Stomach smooth muscle (tissue), 2 donors: ENCODE measurements around the gene TPX2.

Source experiments
- H3K27ac ChIP-seq: one replicate; pipeline ENCODE4 v1.7.0; 2013; ENCODE audit warnings: mild to moderate bottlenecking, low read length, inconsistent platforms
- H3K27me3 ChIP-seq, 2 donors: one replicate each; pipeline ENCODE4 v1.7.0; 2013; ENCODE audit warnings: low read length in 2 of 2; ENCODE audit not compliant: insufficient read depth in 2 of 2, control insufficient read depth in 1 of 2
- H3K36me3 ChIP-seq, 2 donors: one replicate each; pipeline ENCODE4 v1.7.0; 2013; ENCODE audit warnings: low read length in 2 of 2; ENCODE audit not compliant: control insufficient read depth in 2 of 2, insufficient read depth in 2 of 2
- H3K4me1 ChIP-seq: one replicate; pipeline ENCODE4 v1.7.0; 2013; ENCODE audit warnings: low read length; ENCODE audit not compliant: control insufficient read depth, insufficient read depth
- H3K4me3 ChIP-seq, 2 donors: one replicate each; pipeline ENCODE4 v1.7.0; 2013; ENCODE audit warnings: low read length in 2 of 2
- H3K9ac ChIP-seq, 2 donors: one replicate each; pipeline ENCODE4 v1.7.0; 2013; ENCODE audit warnings: low read length in 2 of 2, mild to moderate bottlenecking in 1 of 2
- H3K9me3 ChIP-seq, 2 donors: one replicate each; pipeline ENCODE4 v1.7.0; 2013; ENCODE audit warnings: low read length in 2 of 2; ENCODE audit not compliant: control insufficient read depth in 2 of 2
- donor health status: healthy.
- donor health status: Pancreatic carcinoma.

The TPX2 gene

DNA sequence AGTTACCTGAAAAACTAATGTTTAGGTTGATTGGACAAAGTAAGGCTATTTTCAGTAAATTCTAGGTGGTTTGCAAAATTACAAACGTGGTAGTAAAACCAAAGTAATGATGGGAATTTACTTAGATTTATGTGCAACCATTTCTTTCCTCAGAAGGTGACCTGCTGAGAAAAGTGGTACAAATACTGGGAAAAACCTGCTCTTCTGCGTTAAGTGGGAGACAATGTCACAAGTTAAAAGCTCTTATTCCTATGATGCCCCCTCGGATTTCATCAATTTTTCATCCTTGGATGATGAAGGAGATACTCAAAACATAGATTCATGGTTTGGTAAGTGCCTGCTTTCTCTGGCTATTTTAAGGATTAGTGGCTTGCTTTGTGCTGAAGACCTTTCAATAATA lies 18.2 kb downstream of the TPX2 start:
- no peaks in the 10 kb centered on the region for H3K27me3 ChIP-seq
- no peaks in the 10 kb centered on the region for H3K36me3 ChIP-seq
- no peak overlapping the region for H3K4me3 ChIP-seq
- H3K9me3 ChIP-seq, result no peaks in the 10 kb centered on the region
- no peaks in the 10 kb centered on the region for H3K4me1 ChIP-seq
- no peak overlapping the region for H3K27ac ChIP-seq
- H3K9ac ChIP-seq, result no peak overlapping the region

DNA sequence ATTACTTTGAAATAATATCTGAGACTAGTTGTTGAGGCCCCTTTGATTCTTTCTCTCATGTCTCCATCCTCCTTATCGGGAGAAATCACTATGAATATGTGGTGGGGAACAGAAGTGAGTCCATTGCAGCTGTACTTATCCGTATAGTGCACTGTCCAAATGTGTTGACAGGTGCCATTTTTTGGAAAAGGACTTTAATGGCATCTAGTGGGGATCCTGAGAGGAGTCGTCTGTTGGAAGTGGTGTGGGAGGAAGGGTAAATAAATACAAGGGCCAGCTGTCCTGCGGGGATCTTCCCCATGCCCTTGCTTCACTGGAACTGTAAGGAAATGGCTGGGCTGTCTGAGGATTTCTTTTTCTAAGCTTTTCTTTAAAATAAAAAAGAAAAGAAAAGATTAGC lies 19.4 kb downstream of the TPX2 start:
- Histone ChIP-seq H3K4me1 (no peaks in the 10 kb centered on the region), H3K9ac (no peak overlapping the region), H3K27me3 (no peaks in the 10 kb centered on the region), H3K27ac (no peak overlapping the region), H3K36me3 (no peaks in the 10 kb centered on the region), H3K9me3 (no peaks in the 10 kb centered on the region), H3K4me3 (no peak overlapping the region)

DNA sequence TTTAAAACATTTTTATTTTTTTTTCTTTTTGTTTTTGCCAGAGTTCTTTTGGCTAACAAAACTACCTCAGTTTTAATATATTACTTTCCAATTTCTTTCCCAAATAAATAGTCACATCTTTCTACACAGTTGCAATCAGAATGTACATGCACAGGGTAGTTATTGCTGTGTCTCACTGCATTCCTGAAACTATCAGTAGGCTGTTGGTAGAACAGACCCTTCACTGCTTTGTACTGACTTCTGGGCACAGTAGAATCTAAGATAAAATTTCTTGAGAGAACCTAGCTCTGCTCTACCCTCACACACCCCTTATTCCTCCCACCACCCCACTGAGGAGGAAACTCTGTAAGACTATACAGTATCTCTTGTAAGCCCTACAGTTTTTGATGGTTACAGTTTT lies 19.9 kb downstream of the TPX2 start:
- no peaks in the 10 kb centered on the region for H3K9me3 ChIP-seq
- H3K27ac ChIP-seq, result no peak overlapping the region
- H3K4me1 ChIP-seq, result no peaks in the 10 kb centered on the region
- H3K4me3 ChIP-seq, result no peak overlapping the region
- H3K36me3 ChIP-seq, result no peaks in the 10 kb centered on the region
- H3K9ac ChIP-seq, result no peak overlapping the region
- H3K27me3 ChIP-seq, result no peaks in the 10 kb centered on the region

DNA sequence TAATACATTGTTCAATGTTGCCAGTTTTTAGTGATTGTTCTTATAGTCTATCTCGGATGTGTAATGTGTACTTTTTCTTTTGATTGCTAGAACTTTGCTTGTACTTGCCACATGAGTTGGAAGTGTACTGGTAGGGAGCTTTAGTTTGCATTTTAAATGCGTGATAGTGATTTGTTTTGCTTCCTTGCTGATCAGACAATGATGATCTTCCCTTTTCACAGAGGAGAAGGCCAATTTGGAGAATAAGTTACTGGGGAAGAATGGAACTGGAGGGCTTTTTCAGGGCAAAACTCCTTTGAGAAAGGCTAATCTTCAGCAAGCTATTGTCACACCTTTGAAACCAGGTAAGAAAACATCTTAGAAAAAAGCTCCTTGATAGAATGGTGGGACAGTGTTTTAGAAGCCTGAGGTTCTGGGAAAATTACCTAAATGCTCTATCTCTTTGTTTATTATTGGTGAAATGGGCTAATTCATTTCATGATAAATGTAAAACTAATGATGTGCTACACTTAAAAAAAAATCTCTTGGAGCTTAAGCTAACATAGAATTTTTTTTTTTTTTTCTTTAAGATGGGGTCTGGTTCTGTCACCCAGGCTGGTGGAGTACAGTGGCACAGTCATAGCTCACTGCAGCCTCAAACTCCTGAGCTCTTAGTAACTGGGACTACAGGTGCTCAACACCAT lies 20.9 kb downstream of the TPX2 start:
- Histone ChIP-seq H3K27me3 (no peaks in the 10 kb centered on the region), H3K9ac (no peak overlapping the region), H3K4me3 (no peak overlapping the region), H3K27ac (no peak overlapping the region), H3K36me3 (no peaks in the 10 kb centered on the region), H3K4me1 (no peaks in the 10 kb centered on the region), H3K9me3 (no peaks in the 10 kb centered on the region)

- Histone ChIP-seq H3K9me3 (no peaks in the 10 kb centered on the region), H3K4me1 (no peaks in the 10 kb centered on the region), H3K27me3 (no peaks in the 10 kb centered on the region), H3K4me3 (no peak overlapping the region), H3K9ac (no peak overlapping the region), H3K36me3 (no peaks in the 10 kb centered on the region), H3K27ac (no peak overlapping the region)
Observed at GRCh38 chr20:31760519-31761240, 21.6 kb downstream of the TPX2 start.

GRCh38 chr20:31764641-31765305 lies 25.7 kb downstream of the TPX2 start:
- no peak overlapping the region for H3K4me3 ChIP-seq
- no peak overlapping the region for H3K27ac ChIP-seq
- no peaks in the 10 kb centered on the region for H3K4me1 ChIP-seq
- H3K9me3 ChIP-seq, result no peaks in the 10 kb centered on the region
- no peaks in the 10 kb centered on the region for H3K27me3 ChIP-seq
- H3K36me3 ChIP-seq, result no peaks in the 10 kb centered on the region
- no peak overlapping the region for H3K9ac ChIP-seq

DNA sequence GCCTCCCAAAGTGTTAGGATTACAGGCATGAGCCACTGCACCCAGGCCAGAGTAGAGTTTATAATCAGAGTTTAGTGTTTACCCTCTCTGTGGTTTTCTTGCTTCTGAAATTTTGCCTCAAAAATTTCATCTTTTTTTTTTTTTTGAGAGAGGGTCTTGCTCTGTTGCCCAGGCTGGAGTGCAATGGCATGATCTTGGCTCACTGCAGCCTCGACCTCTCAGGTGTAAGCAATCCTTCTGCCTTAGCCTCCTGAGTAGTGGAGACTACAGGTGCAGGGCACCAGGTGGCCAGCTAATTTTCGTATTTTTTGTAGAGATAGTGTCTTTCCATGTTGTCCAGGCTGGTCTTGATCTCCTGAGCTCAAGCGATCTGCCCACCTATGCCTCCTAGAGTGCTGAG lies 28.7 kb downstream of the TPX2 start:
- H3K27me3 ChIP-seq, result no peaks in the 10 kb centered on the region
- no peak overlapping the region for H3K27ac ChIP-seq
- H3K4me3 ChIP-seq, result no peak overlapping the region
- H3K4me1 ChIP-seq, result no peaks in the 10 kb centered on the region
- no peaks in the 10 kb centered on the region for H3K36me3 ChIP-seq
- H3K9ac ChIP-seq, result no peak overlapping the region
- no peaks in the 10 kb centered on the region for H3K9me3 ChIP-seq

GRCh38 chr20:31769681-31770080 lies 30.6 kb downstream of the TPX2 start:
- no peak overlapping the region for H3K27ac ChIP-seq
- no peak overlapping the region for H3K4me3 ChIP-seq
- H3K9ac ChIP-seq, result no peak overlapping the region
- H3K4me1 ChIP-seq, result no peaks in the 10 kb centered on the region
- H3K36me3 ChIP-seq, result no peaks in the 10 kb centered on the region
- no peaks in the 10 kb centered on the region for H3K9me3 ChIP-seq
- no peaks in the 10 kb centered on the region for H3K27me3 ChIP-seq

GRCh38 chr20:31770243-31770642 lies 31.2 kb downstream of the TPX2 start:
- H3K4me3 ChIP-seq, result no peak overlapping the region
- no peak overlapping the region for H3K9ac ChIP-seq
- H3K36me3 ChIP-seq, result no peaks in the 10 kb centered on the region
- H3K27ac ChIP-seq, result no peak overlapping the region
- no peaks in the 10 kb centered on the region for H3K9me3 ChIP-seq
- H3K27me3 ChIP-seq, result no peaks in the 10 kb centered on the region
- H3K4me1 ChIP-seq, result no peaks in the 10 kb centered on the region

DNA sequence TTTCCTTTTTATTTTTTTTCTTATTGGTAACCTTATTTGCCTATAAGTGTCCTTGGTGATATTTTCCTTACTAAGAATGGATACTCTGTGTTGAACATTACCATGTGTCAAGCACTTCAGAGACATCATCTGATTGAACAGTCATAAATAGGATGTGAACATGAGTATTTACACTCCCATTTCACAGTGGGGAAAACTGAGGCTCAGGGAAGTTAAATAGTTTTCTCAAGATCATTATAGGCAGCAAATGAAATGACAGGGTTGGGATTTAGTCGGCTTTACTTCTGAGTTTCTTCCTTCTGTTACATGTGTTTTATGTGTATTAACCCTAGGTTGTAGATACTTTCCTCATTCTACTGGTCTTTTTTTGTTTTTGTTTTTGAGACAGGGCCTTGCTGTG lies 35.3 kb downstream of the TPX2 start:
- H3K4me3 ChIP-seq, result no peak overlapping the region
- H3K27me3 ChIP-seq, result no peaks in the 10 kb centered on the region
- H3K27ac ChIP-seq, result no peak overlapping the region
- H3K9ac ChIP-seq, result no peak overlapping the region
- no peaks in the 10 kb centered on the region for H3K36me3 ChIP-seq
- no peaks in the 10 kb centered on the region for H3K9me3 ChIP-seq
- no peaks in the 10 kb centered on the region for H3K4me1 ChIP-seq

DNA sequence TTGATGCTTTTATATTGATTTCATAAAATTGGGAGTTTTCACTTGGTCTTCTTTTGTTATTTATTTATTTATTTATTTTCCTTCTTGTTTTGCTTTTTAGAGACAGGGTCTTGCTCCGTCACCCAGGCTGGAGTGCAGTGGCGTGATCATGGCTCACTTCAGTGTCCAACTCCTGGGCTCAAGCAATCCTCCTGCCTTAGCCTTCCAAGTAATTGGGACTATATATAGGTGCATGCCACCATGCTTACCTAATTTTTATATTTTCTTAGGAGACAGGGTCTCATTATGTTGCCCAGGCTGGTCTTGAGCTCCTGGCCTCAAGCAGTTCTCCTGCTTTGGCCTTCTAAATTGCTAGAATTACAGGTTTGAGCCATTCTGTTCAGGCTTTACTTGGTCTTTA lies 41.7 kb downstream of the TPX2 start:
- Histone ChIP-seq H3K9ac (no peak overlapping the region), H3K9me3 (no peaks in the 10 kb centered on the region), H3K4me3 (no peak overlapping the region), H3K27me3 (no peaks in the 10 kb centered on the region), H3K36me3 (no peaks in the 10 kb centered on the region), H3K27ac (no peak overlapping the region), H3K4me1 (no peaks in the 10 kb centered on the region)
